GM18909 (cell line): ENCODE results near the gene TRUB1.
"Not testable (repeated sequence)": the region's sequence is repeated elsewhere in the genome, so short reads cannot be mapped to it uniquely, and the experiment has no call there.

ENCODE experiments used
- ATAC-seq: cut with Tn5 transposase; IDR thresholded peaks from one replicate; pipeline ENCODE4 v1.9.1; 2021; ENCODE audit warnings: mild to moderate bottlenecking; ENCODE audit not compliant: unreplicated experiment, poor library complexity

Gene TRUB1

GRCh38 chr10:114923551-114923950 lies 14.4 kb upstream of the TRUB1 start:
- ATAC-seq = no peak

GRCh38 chr10:114925587-114926586 lies 12.1 kb upstream of the TRUB1 start:
- ATAC-seq = peak; percentile 96

- no peak for ATAC-seq
These were observed 9.2 kb upstream of the TRUB1 start for GRCh38 chr10:114928818-114929217.

- ATAC-seq = no peak
These were observed 7.7 kb upstream of the TRUB1 start for GRCh38 chr10:114930320-114930719.

GRCh38 chr10:114931072-114931679 lies 6.8 kb upstream of the TRUB1 start:
- no peak for ATAC-seq

- ATAC-seq = no peak
These were observed 5.8 kb upstream of the TRUB1 start for GRCh38 chr10:114932225-114932624.

GRCh38 chr10:114932945-114933344 lies 5.0 kb upstream of the TRUB1 start:
- no peak for ATAC-seq

- no peak for ATAC-seq
These were observed 4.4 kb upstream of the TRUB1 start for GRCh38 chr10:114933588-114933987.

GRCh38 chr10:114933995-114934394 lies 4.0 kb upstream of the TRUB1 start:
- ATAC-seq = not testable (repeated sequence)

GRCh38 chr10:114938856-114939193 lies 830 bp downstream of the TRUB1 start:
- no peak for ATAC-seq

- ATAC-seq = no peak
These were observed 2.7 kb downstream of the TRUB1 start for GRCh38 chr10:114940735-114941134.

- ATAC-seq = no peak
These were observed 5.0 kb downstream of the TRUB1 start for GRCh38 chr10:114943000-114943399.

- peak; percentile 47 for ATAC-seq
These were observed 15.1 kb downstream of the TRUB1 start for GRCh38 chr10:114953047-114953446.

GRCh38 chr10:114955984-114956383 lies 18.0 kb downstream of the TRUB1 start:
- ATAC-seq = no peak

GRCh38 chr10:114956466-114956865 lies 18.5 kb downstream of the TRUB1 start:
- ATAC-seq = no peak

- no peak for ATAC-seq
These were observed 19.1 kb downstream of the TRUB1 start for GRCh38 chr10:114957122-114957521.

GRCh38 chr10:114957673-114958072 lies 19.7 kb downstream of the TRUB1 start:
- no peak for ATAC-seq

GRCh38 chr10:114962441-114962840 lies 24.4 kb downstream of the TRUB1 start:
- no peak for ATAC-seq

- ATAC-seq = no peak
These were observed 25.9 kb downstream of the TRUB1 start for GRCh38 chr10:114963908-114964307.

- no peak for ATAC-seq
These were observed 29.1 kb downstream of the TRUB1 start for GRCh38 chr10:114967071-114967470.

- ATAC-seq = no peak
These were observed 32.5 kb downstream of the TRUB1 start for GRCh38 chr10:114970515-114970914.

- ATAC-seq = no peak
These were observed 35.3 kb downstream of the TRUB1 start for GRCh38 chr10:114973306-114973705.
